ENCODE data around the gene PTPN6. TPM values are rescaled to one million over a fixed set of nuclear protein-coding genes. Genes with fewer than 3 reads are reported as not detected.

Gene PTPN6
- total and polyA plus RNA-seq, 9 of the 15 experiments (the other 6 are each of a cell fraction or from before 2014, with no cell fraction given): 1.5 to 5.1 (median 3.9) TPM

DNA sequence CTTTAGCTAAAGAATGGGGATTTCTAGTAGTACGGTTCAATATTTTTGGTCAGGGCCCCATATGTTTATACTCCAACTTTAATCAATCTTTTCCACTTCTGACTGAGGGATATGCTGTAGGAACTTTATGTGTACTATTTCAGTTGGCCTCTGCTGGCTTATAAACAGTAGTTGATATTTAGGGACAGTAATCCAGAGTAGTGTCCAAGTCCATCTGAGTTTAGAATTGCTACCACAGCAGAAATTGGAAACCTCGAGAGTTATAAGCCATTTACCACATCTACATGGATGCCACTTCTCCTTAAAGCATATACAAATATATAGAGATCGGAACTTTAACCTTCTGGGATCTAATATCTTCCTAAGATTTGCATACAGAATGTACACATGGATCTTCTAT, 55.5 kb downstream of the PTPN6 start (continued):
- TF ChIP-seq ZBTB2 (IDR thresholded peaks at IDR 0.05) (no peak), TRIM28 (IDR thresholded peaks at IDR 0.05) (no peak), MAFF (IDR thresholded peaks at IDR 0.05; ENCODE audit: low read length) (no peak), SMARCA5 (IDR thresholded peaks at IDR 0.05) (no peak), HCFC1 (IDR thresholded peaks at IDR 0.05; ENCODE audit: low read depth, low read length) (no peak)

GRCh38 chr12:7008864-7009263, 57.7 kb downstream of the PTPN6 start:
- FAIRE-seq (no peak), DNase-seq (ENCODE audit: extremely low read depth in 1 of 4, low spot score in 3 of 4) (no peak), ATAC-seq (no peak)
- H2AFZ ChIP-seq (ENCODE audit: low read depth, low read length): no peak overlapping the region
- H3K4me3 ChIP-seq: no peak overlapping the region
- no TSS peak for BruUV-seq (replicated peaks)
- peaks cover 5 to 14% of the 10 kb centered on the region in 2 experiments; a peak in 3 of 5 replicates for H3K4me1 ChIP-seq (replicated peaks in 1 of 2; ENCODE audit: control insufficient read depth in 2 of 2, insufficient read depth in 2 of 2, low read length in 2 of 2)
- H3K27me3 ChIP-seq (ENCODE audit: control insufficient read depth in 2 of 2, insufficient read depth in 2 of 2, low read length in 2 of 2): no peaks in the 10 kb centered on the region
- in situ Hi-C loops (cut with MboI) (no loop called here), intact Hi-C loops (cut with micrococcal nuclease) (no loop called here)
- H3K36me3 ChIP-seq (ENCODE audit: control insufficient read depth, insufficient read depth, low read length): peaks cover 32% of the 10 kb centered on the region; the same call in 2 of the 3 replicates
- H3K9ac ChIP-seq (ENCODE audit: insufficient read depth in 1 of 2, low read depth in 2 of 2, low read length in 2 of 2): no peak overlapping the region
- ChIA-PET CTCF (ENCODE audit: low intra/inter-chr PET ratio) (no interaction called here), POLR2A (no interaction called here)
- H3K9me3 ChIP-seq (replicated peaks; ENCODE audit: control insufficient read depth, insufficient read depth, low read depth, low read length): no peaks in the 10 kb centered on the region
- TF ChIP-seq PHB (CRISPR knock-in tag; IDR thresholded peaks at IDR 0.05) (no peak), ZNF146 (CRISPR knock-in tag; IDR thresholded peaks at IDR 0.05; ENCODE audit: unreplicated experiment) (no peak)
- TF ChIP-seq, protein P1, sequence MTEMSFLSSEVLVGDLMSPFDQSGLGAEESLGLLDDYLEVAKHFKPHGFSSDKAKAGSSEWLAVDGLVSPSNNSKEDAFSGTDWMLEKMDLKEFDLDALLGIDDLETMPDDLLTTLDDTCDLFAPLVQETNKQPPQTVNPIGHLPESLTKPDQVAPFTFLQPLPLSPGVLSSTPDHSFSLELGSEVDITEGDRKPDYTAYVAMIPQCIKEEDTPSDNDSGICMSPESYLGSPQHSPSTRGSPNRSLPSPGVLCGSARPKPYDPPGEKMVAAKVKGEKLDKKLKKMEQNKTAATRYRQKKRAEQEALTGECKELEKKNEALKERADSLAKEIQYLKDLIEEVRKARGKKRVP (CRISPR knock-in tag; IDR thresholded peaks at IDR 0.05): no peak
- H4K20me1 ChIP-seq (replicated peaks; ENCODE audit: control insufficient read depth, insufficient read depth, low read length): no peaks in the 10 kb centered on the region; the same call in 1 of the 2 replicates
- H3K4me2 ChIP-seq (ENCODE audit: insufficient read depth, low read length): no peak overlapping the region
- H3K9me1 ChIP-seq (ENCODE audit: control insufficient read depth, insufficient read depth, low read length): no peaks in the 10 kb centered on the region
- 100% methylated on average over 1 of the region's 2 CpGs for WGBS (ENCODE audit: insufficient coverage, low coverage, missing lambda C conversion rate)
- H3K79me2 ChIP-seq (ENCODE audit: control insufficient read depth, insufficient read depth, low read length): peaks cover 11% of the 10 kb centered on the region; the same call in 2 of the 3 replicates
- no peak overlapping the region for H3K27ac ChIP-seq (ENCODE audit: extremely low read depth, low read depth, low read length)

Measured in K562 (cell line).